Lower lobe of right lung (tissue), 2 donors: ENCODE results near the gene PYROXD2. TPM values are rescaled to one million over a fixed set of nuclear protein-coding genes. Genes with fewer than 3 reads are reported as not detected.

Source experiments
- ATAC-seq, 2 donors: fragments of 200-7000 bp; cut with Tn5 transposase; one replicate each; pipeline ENCODE4 v1.9.1; 2020 to 2022; ENCODE audit warnings: mild to moderate bottlenecking in 2 of 2, moderate library complexity in 2 of 2
- DNase-seq: peaks from one replicate; pipeline ENCODE4 v3.0.0-alpha.2; 2020
- H3K27ac ChIP-seq: fragments of 200-600 bp; one replicate; pipeline ENCODE4 v1.8.0; 2022
- H3K27me3 ChIP-seq: fragments of 200-600 bp; one replicate; pipeline ENCODE4 v1.8.0; 2022; ENCODE audit warnings: low read depth
- H3K36me3 ChIP-seq: fragments of 200-600 bp; one replicate; pipeline ENCODE4 v1.8.0; 2022; ENCODE audit warnings: mild to moderate bottlenecking
- H3K4me1 ChIP-seq: fragments of 200-600 bp; one replicate; pipeline ENCODE4 v1.8.0; 2022
- H3K4me3 ChIP-seq: fragments of 200-600 bp; one replicate; pipeline ENCODE4 v1.8.0; 2022; ENCODE audit warnings: mild to moderate bottlenecking
- H3K9me3 ChIP-seq: fragments of 200-600 bp; one replicate; pipeline ENCODE4 v1.8.0; 2022
- CTCF ChIP-seq: fragments of 200-600 bp; IDR thresholded peaks from one replicate; pipeline ENCODE4 v1.8.0; 2022; ENCODE audit warnings: antibody characterized with exemption, mild to moderate bottlenecking
- intact Hi-C: fragments of 100-400 bp; cut with DNase I; formaldehyde crosslinking; loops from one replicate; pipeline ENCODE4 v1.11.0; 2022
- total RNA-seq: library from RNA; stranded (reverse); fragmentation: NEBNext Ultra II Directional; extraction: Animal tissue kit (Norgen Biotek cat#: 25700); gene quantifications from one replicate; pipeline ENCODE4 v1.2.1, GENCODE V29; 2021
- donor health status: DM: no; HTN: yes; CAD: no; lungs with severe emphysema.

PYROXD2 gene
- total RNA-seq, 1 donor from 2014 or later, result 17.8 TPM

GRCh38 chr10:98444314-98445006, 29.5 kb upstream of the PYROXD2 start:
- H3K9me3 ChIP-seq, result no peaks in the 10 kb centered on the region
- no peak for ATAC-seq
- no peak overlapping the region for H3K27ac ChIP-seq
- no peak for TF ChIP-seq CTCF
- H3K36me3 ChIP-seq, result peaks cover 40% of the 10 kb centered on the region
- peaks cover 20% of the 10 kb centered on the region for H3K4me1 ChIP-seq
- no peak overlapping the region for H3K4me3 ChIP-seq
- DNase-seq, result no peak
- intact Hi-C loops, result no loop called here
- H3K27me3 ChIP-seq, result no peaks in the 10 kb centered on the region

- Histone ChIP-seq H3K4me1 (no peaks in the 10 kb centered on the region), H3K36me3 (peaks cover 66% of the 10 kb centered on the region), H3K27me3 (no peaks in the 10 kb centered on the region), H3K4me3 (no peak overlapping the region), H3K9me3 (no peaks in the 10 kb centered on the region), H3K27ac (no peak overlapping the region)
- intact Hi-C loops, result no loop called here
- no peak for TF ChIP-seq CTCF
- no peak for ATAC-seq
- no peak for DNase-seq
Observed at GRCh38 chr10:98438715-98439114, 23.7 kb upstream of the PYROXD2 start.

GRCh38 chr10:98436704-98437103, 21.7 kb upstream of the PYROXD2 start:
- H3K36me3 ChIP-seq, result peaks cover 66% of the 10 kb centered on the region
- intact Hi-C loops, result no loop called here
- TF ChIP-seq CTCF, result no peak
- no peaks in the 10 kb centered on the region for H3K27me3 ChIP-seq
- ATAC-seq (no peak), DNase-seq (no peak)
- no peak overlapping the region for H3K27ac ChIP-seq
- no peaks in the 10 kb centered on the region for H3K4me1 ChIP-seq
- no peaks in the 10 kb centered on the region for H3K9me3 ChIP-seq
- no peak overlapping the region for H3K4me3 ChIP-seq

GRCh38 chr10:98435178-98435577, 20.2 kb upstream of the PYROXD2 start:
- intact Hi-C loops, result no loop called here
- Histone ChIP-seq H3K4me3 (no peak overlapping the region), H3K9me3 (no peaks in the 10 kb centered on the region), H3K4me1 (no peaks in the 10 kb centered on the region), H3K27me3 (no peaks in the 10 kb centered on the region), H3K27ac (no peak overlapping the region), H3K36me3 (peaks cover 80% of the 10 kb centered on the region)
- DNase-seq, result no peak
- TF ChIP-seq CTCF, result no peak
- ATAC-seq, result no peak

GRCh38 chr10:98433881-98434732, 19.1 kb upstream of the PYROXD2 start:
- TF ChIP-seq CTCF, result no peak
- no peak for ATAC-seq
- no peaks in the 10 kb centered on the region for H3K27me3 ChIP-seq
- H3K36me3 ChIP-seq, result peaks cover 80% of the 10 kb centered on the region
- H3K4me1 ChIP-seq, result no peaks in the 10 kb centered on the region
- H3K9me3 ChIP-seq, result no peaks in the 10 kb centered on the region
- DNase-seq, result no peak
- intact Hi-C loops, result no loop called here
- no peak overlapping the region for H3K27ac ChIP-seq
- H3K4me3 ChIP-seq, result no peak overlapping the region
